HEK293T (cell line): Measurements from ENCODE around the gene NEXMIF.

Source experiments
- BHLHE40 ChIP-seq: fragments of 450-650 bp; IDR thresholded peaks from 2 replicates; pipeline ENCODE4 v1.6.1; 2016; ENCODE audit warnings: mild to moderate bottlenecking, moderate library complexity, borderline replicate concordance
- ELF4 ChIP-seq: fragments of 450-650 bp; IDR thresholded peaks from 2 replicates; pipeline ENCODE4 v1.6.1; 2017; ENCODE audit warnings: antibody characterized with exemption
- FOXA1 ChIP-seq: fragments of 450-650 bp; IDR thresholded peaks from 2 replicates; pipeline ENCODE4 v1.6.1; 2016; ENCODE audit warnings: mild to moderate bottlenecking
- FOXK2 ChIP-seq: fragments of 450-650 bp; IDR thresholded peaks from 2 replicates; pipeline ENCODE4 v1.6.1; 2016; ENCODE audit warnings: mild to moderate bottlenecking
- FOXM1 ChIP-seq: fragments of 450-650 bp; IDR thresholded peaks from 2 replicates; pipeline ENCODE4 v1.6.1; 2017; ENCODE audit warnings: mild to moderate bottlenecking, borderline replicate concordance
- NFRKB ChIP-seq: fragments of 450-650 bp; IDR thresholded peaks from 2 replicates; pipeline ENCODE4 v1.6.1; 2016; ENCODE audit warnings: mild to moderate bottlenecking, moderate library complexity
- SP1 ChIP-seq: fragments of 450-650 bp; IDR thresholded peaks from 2 replicates; pipeline ENCODE4 v1.6.1; 2017
- SUZ12 ChIP-seq: fragments of 450-650 bp; IDR thresholded peaks from 2 replicates; pipeline ENCODE4 v1.6.1; 2016; ENCODE audit warnings: mild to moderate bottlenecking
- TARDBP ChIP-seq: fragments of 450-650 bp; IDR thresholded peaks from 2 replicates; pipeline ENCODE4 v1.6.1; 2016
- TF ChIP-seq, protein P1 (sequence below): fragments of 450-650 bp; IDR thresholded peaks from 2 replicates; pipeline ENCODE4 v1.6.1; 2016

DNA sequence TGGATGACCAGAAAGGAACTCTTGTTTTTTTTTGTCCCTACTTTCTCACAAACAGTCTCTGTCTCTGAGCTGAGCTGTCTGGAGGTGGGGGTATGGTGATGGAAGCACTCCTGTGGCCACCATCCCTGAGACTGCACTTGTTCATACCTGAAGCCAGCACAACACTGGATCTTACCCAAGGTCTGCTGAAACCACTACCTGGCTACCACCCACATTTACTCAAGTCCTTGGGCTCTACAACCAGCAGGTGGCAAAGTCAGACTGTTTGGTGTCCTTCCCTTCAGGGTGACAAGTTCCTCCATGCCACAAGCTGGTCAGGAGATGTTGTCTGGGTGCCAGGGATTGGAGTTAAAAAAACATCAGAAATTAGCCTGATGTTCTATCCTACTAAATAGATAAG lies 89.7 kb downstream of the NEXMIF start:
- no peak for TF ChIP-seq SUZ12
- TF ChIP-seq TARDBP = no peak
- TF ChIP-seq FOXM1 = no peak
- no peak for TF ChIP-seq BHLHE40
- no peak for TF ChIP-seq SP1
- no peak for TF ChIP-seq ELF4
- TF ChIP-seq, protein P1, sequence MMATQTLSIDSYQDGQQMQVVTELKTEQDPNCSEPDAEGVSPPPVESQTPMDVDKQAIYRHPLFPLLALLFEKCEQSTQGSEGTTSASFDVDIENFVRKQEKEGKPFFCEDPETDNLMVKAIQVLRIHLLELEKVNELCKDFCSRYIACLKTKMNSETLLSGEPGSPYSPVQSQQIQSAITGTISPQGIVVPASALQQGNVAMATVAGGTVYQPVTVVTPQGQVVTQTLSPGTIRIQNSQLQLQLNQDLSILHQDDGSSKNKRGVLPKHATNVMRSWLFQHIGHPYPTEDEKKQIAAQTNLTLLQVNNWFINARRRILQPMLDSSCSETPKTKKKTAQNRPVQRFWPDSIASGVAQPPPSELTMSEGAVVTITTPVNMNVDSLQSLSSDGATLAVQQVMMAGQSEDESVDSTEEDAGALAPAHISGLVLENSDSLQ = no peak
- TF ChIP-seq NFRKB = no peak
- TF ChIP-seq FOXK2 = no peak
- no peak for TF ChIP-seq FOXA1
